Muscle layer of duodenum (tissue), 2 donors: Measurements from ENCODE around the gene ATG2A.

Experiments
- H3K27ac ChIP-seq: one replicate; pipeline ENCODE4 v1.7.0; 2013; ENCODE audit warnings: mild to moderate bottlenecking, low read length
- H3K27me3 ChIP-seq: one replicate; pipeline ENCODE4 v1.7.0; 2013; ENCODE audit warnings: low read depth, mild to moderate bottlenecking, control low read depth, low read length
- H3K36me3 ChIP-seq, 2 donors: one replicate each; pipeline ENCODE4 v1.7.0; 2013; ENCODE audit warnings: low read length in 2 of 2, control low read depth in 1 of 2, mild to moderate bottlenecking in 1 of 2; ENCODE audit not compliant: insufficient read depth in 2 of 2, control insufficient read depth in 1 of 2
- H3K4me1 ChIP-seq, 2 donors: one replicate each; pipeline ENCODE4 v1.7.0; 2013; ENCODE audit warnings: low read length in 2 of 2, mild to moderate bottlenecking in 2 of 2, control low read depth in 1 of 2, moderate library complexity in 1 of 2; ENCODE audit not compliant: insufficient read depth in 2 of 2, control insufficient read depth in 1 of 2
- H3K4me3 ChIP-seq, 2 donors: one replicate each; pipeline ENCODE4 v1.7.0; 2013; ENCODE audit warnings: low read length in 2 of 2, low read depth in 1 of 2, mild to moderate bottlenecking in 1 of 2
- H3K9me3 ChIP-seq, 2 donors: one replicate each; pipeline ENCODE4 v1.7.0; 2013; ENCODE audit warnings: low read length in 2 of 2, control low read depth in 1 of 2, mild to moderate bottlenecking in 1 of 2; ENCODE audit not compliant: control insufficient read depth in 1 of 2
- donor health status: healthy.

ATG2A gene

GRCh38 chr11:64866173-64866491 is 50.9 kb downstream of the ATG2A start:
- Histone ChIP-seq H3K9me3 (no peaks in the 10 kb centered on the region), H3K27ac (peak overlapping the region; percentile 95), H3K36me3 (peaks cover 5 to 6% of the 10 kb centered on the region in 2 donors), H3K4me3 (no peak overlapping the region), H3K27me3 (no peaks in the 10 kb centered on the region), H3K4me1 (peaks cover 49 to 85% of the 10 kb centered on the region in 2 donors)

- Histone ChIP-seq H3K27me3 (no peaks in the 10 kb centered on the region), H3K9me3 (no peaks in the 10 kb centered on the region), H3K36me3 (peaks cover 0 to 6% of the 10 kb centered on the region in 2 donors), H3K4me1 (peaks cover 44 to 79% of the 10 kb centered on the region in 2 donors), H3K27ac (peak overlapping the region; percentile 95), H3K4me3 (peak overlapping the region in 1 of 2 donors; percentile 51)
Observed at GRCh38 chr11:64865286-64866172, 51.5 kb downstream of the ATG2A start.

DNA sequence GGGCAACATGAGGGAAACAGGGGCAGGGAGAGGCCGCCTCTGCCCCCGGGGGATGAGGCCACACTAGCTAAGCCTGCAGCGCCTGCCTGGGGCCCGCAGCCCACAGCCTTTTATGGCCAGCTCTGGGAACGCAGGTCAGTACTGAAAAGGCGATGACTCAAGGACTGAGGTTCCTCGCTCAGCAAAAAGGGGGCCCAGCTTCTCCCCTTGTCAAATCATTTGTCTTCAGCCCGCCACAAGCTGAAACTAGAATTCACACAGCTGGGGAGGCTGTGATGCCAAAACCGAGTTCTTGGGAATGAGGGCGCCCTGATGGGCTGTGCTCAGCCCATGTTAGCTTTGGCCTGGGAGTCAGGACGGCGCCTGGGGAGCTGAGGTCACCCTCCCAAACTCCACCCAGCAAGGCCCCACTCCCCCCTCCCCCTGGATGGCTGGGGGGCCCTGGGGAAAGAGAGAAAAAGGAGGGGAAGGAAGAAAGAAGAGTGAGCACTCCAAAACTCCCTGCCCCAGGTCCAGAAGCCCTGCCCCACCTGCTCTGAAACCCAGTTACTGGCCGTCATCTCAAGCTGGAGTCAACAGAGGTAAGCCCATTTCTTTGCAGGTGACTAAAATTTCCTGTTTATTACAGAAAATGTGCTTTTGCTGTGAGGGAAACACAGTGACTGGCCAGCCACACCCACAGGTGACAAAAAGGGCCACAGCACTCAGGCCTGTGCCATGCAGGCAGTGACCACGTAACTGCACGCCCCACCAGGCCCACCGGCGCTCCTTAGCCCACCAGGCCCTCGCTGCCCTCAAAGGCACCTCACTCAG is 52.3 kb downstream of the ATG2A start:
- H3K27ac ChIP-seq = peak overlapping the region; percentile 95
- H3K36me3 ChIP-seq = peaks cover 5 to 6% of the 10 kb centered on the region in 2 donors
- H3K4me1 ChIP-seq = peaks cover 37 to 71% of the 10 kb centered on the region in 2 donors
- no peaks in the 10 kb centered on the region for H3K9me3 ChIP-seq
- no peaks in the 10 kb centered on the region for H3K27me3 ChIP-seq
- H3K4me3 ChIP-seq = peak overlapping the region; percentile 3 to 51

DNA sequence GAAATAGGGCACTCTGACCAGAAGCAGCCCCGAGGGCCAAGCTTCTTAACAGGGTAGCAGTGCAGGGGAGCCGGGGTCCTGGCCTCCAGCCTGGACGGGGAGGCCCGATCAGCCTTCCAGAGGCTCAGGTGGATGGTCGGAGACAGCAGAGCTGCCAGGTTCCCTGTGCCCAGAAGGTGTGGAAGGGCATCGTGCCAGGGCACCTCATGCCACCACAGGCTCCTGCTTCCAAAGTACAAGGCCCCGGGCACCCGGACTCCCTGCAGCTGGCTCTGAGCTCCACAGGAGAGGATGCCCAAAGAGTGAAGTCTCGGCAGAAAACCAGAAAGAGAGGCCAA is 52.9 kb downstream of the ATG2A start:
- Histone ChIP-seq H3K9me3 (no peaks in the 10 kb centered on the region), H3K4me1 (peaks cover 32 to 65% of the 10 kb centered on the region in 2 donors), H3K4me3 (peak overlapping the region; percentile 3 to 51), H3K27me3 (no peaks in the 10 kb centered on the region), H3K27ac (peak overlapping the region; percentile 95), H3K36me3 (peaks cover 6 to 8% of the 10 kb centered on the region in 2 donors)

- Histone ChIP-seq H3K9me3 (no peaks in the 10 kb centered on the region), H3K27me3 (no peaks in the 10 kb centered on the region), H3K4me1 (peaks cover 32 to 59% of the 10 kb centered on the region in 2 donors), H3K27ac (peak overlapping the region; percentile 95), H3K36me3 (peaks cover 8 to 9% of the 10 kb centered on the region in 2 donors), H3K4me3 (peak overlapping the region in 1 of 2 donors; percentile 51)
Observed at GRCh38 chr11:64863391-64864060, 53.5 kb downstream of the ATG2A start.

GRCh38 chr11:64862987-64863390 is 54.0 kb downstream of the ATG2A start:
- H3K4me1 ChIP-seq = peaks cover 32 to 54% of the 10 kb centered on the region in 2 donors
- peaks cover 7 to 8% of the 10 kb centered on the region in 2 donors for H3K36me3 ChIP-seq
- H3K27me3 ChIP-seq = no peaks in the 10 kb centered on the region
- peak overlapping the region in 1 of 2 donors; percentile 51 for H3K4me3 ChIP-seq
- H3K27ac ChIP-seq = peak overlapping the region; percentile 95
- no peaks in the 10 kb centered on the region for H3K9me3 ChIP-seq

DNA sequence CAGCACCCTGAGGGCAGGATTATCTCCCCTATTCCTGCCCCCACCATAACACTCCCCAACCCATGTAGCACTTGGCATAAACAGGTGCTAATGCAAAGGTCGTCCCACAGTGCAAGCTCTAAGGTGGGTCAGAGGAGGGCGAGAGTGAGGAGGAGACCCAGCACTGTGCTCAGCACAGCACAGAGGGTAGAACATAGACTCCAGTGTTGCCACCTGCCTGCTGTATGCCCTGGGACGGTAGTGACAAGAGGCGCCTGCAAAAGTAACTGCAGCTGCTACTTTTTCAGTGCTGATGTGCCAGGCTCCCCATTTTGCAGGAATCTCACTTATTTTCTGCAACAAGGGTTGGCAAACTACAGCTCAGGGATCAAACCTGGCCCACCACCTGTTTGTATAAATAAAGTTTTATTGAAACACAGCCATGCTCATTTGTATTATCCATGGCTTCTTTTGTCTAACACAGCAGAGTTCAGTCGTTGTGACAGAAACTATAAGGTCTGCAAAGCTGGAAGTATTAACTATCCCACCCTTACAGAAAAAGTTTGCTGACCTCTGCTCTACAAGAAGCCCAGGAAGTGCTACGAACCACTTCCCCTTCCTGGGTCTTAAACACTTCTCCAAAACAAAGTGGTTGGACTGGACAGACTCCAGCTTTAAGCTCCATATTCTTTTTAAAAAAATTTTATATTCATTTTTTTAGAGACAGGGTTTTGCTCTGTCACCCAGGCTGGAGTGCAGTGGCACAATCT is 55.6 kb downstream of the ATG2A start:
- Histone ChIP-seq H3K4me3 (no peak overlapping the region), H3K27ac (no peak overlapping the region), H3K36me3 (peaks cover 7 to 12% of the 10 kb centered on the region in 2 donors), H3K4me1 (peaks cover 34 to 53% of the 10 kb centered on the region in 2 donors), H3K9me3 (no peaks in the 10 kb centered on the region), H3K27me3 (no peaks in the 10 kb centered on the region)

GRCh38 chr11:64859542-64860414 is 57.2 kb downstream of the ATG2A start:
- H3K4me1 ChIP-seq = peaks cover 43 to 56% of the 10 kb centered on the region in 2 donors
- no peaks in the 10 kb centered on the region for H3K9me3 ChIP-seq
- peak overlapping the region in 1 of 2 donors; percentile 4 for H3K4me3 ChIP-seq
- H3K36me3 ChIP-seq = peaks cover 7 to 14% of the 10 kb centered on the region in 2 donors
- no peaks in the 10 kb centered on the region for H3K27me3 ChIP-seq
- H3K27ac ChIP-seq = peak overlapping the region; percentile 33

GRCh38 chr11:64858467-64859263 is 58.3 kb downstream of the ATG2A start:
- Histone ChIP-seq H3K4me1 (peaks cover 34 to 56% of the 10 kb centered on the region in 2 donors), H3K4me3 (no peak overlapping the region), H3K36me3 (peaks cover 7 to 25% of the 10 kb centered on the region in 2 donors), H3K27me3 (no peaks in the 10 kb centered on the region), H3K9me3 (no peaks in the 10 kb centered on the region), H3K27ac (peak overlapping the region; percentile 39)
